ENCODE data around the gene GRIN2A. TPM values are rescaled to one million over a fixed set of nuclear protein-coding genes. Genes with fewer than 3 reads are reported as not detected.

Gene GRIN2A
- total RNA-seq, 1 experiment from 2014 or later = not detected

DNA sequence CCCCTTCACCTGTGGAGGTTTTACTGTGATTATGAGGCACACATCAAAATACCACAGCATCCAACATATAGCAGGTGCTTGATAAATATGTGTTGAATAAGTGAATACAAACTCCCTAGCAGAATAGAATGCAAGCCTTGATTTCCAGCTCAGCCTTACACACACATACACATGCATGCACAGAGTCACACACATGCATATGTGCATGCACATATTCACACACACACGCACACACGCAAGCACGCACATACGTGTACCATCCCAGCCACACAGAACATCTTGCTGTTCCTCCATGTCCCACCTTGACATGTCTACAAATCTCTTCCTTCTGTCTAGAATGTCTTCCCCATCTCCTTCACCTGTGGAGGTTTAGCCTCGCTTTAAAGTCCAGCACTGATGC lies 160.1 kb downstream of the GRIN2A start:
- ChIA-PET POLR2A (no interaction called here), CTCF (no interaction called here)
- no TSS peak for BruUV-seq (replicated peaks)
- H3K27ac Mint-ChIP-seq (ENCODE audit: low read depth, unreplicated experiment) = no peak overlapping the region
- DNase-seq (ENCODE audit: unreplicated experiment) = no peak
- intact Hi-C loops (cut with micrococcal nuclease) = no loop called here
- TF ChIP-seq CTCF (IDR thresholded peaks at IDR 0.05; ENCODE audit: unreplicated experiment) = no peak
- H3K36me3 Mint-ChIP-seq (ENCODE audit: insufficient read depth, unreplicated experiment) = no peaks in the 10 kb centered on the region
- H3K9me3 Mint-ChIP-seq (ENCODE audit: unreplicated experiment) = peaks cover 35% of the 10 kb centered on the region
- H3K27me3 Mint-ChIP-seq (ENCODE audit: insufficient read depth, unreplicated experiment) = no peaks in the 10 kb centered on the region
- no peaks in the 10 kb centered on the region for H3K4me1 Mint-ChIP-seq (ENCODE audit: insufficient read depth, unreplicated experiment)
- no peak overlapping the region for H3K4me3 Mint-ChIP-seq (ENCODE audit: unreplicated experiment)

DNA sequence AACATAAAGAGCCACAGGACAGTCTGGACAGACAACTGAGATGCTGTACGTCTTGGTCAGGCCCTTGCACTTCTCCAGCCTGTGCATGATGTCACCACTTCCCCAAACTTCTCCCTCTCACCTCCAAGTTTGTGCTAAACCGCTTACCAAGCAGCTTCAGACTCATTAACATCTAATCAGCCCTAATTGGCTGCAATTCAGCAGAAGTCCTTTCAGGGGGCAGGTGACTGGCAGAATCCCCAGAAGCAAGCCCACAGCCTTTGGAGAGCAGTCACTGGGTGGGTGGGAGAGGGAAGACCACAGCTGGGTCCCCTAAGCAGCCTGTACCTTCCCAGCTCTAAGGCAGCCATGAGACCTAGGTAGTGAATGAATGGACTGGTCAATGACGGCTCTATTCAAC lies 161.4 kb downstream of the GRIN2A start:
- intact Hi-C loops (cut with micrococcal nuclease) = no loop called here
- Mint-ChIP-seq H3K27me3 (ENCODE audit: insufficient read depth, unreplicated experiment) (no peaks in the 10 kb centered on the region), H3K4me3 (ENCODE audit: unreplicated experiment) (no peak overlapping the region), H3K27ac (ENCODE audit: low read depth, unreplicated experiment) (no peak overlapping the region), H3K9me3 (ENCODE audit: unreplicated experiment) (peaks cover 47% of the 10 kb centered on the region), H3K36me3 (ENCODE audit: insufficient read depth, unreplicated experiment) (no peaks in the 10 kb centered on the region), H3K4me1 (ENCODE audit: insufficient read depth, unreplicated experiment) (no peaks in the 10 kb centered on the region)
- ChIA-PET CTCF (interaction anchor here (0.7 kb wide), 1 partner anchor 74 kb away, joined by 4 read pairs; no protein-coding TSS in a partner anchor), POLR2A (no interaction called here)
- BruUV-seq (replicated peaks) = no TSS peak
- TF ChIP-seq CTCF (IDR thresholded peaks at IDR 0.05; ENCODE audit: unreplicated experiment) = no peak
- no peak for DNase-seq (ENCODE audit: unreplicated experiment)

- DNase-seq (ENCODE audit: unreplicated experiment) = no peak
- CTCF ChIA-PET = no interaction called here
- Mint-ChIP-seq H3K36me3 (ENCODE audit: insufficient read depth, unreplicated experiment) (no peaks in the 10 kb centered on the region), H3K27me3 (ENCODE audit: insufficient read depth, unreplicated experiment) (no peaks in the 10 kb centered on the region), H3K4me3 (ENCODE audit: unreplicated experiment) (no peak overlapping the region), H3K4me1 (ENCODE audit: insufficient read depth, unreplicated experiment) (no peaks in the 10 kb centered on the region), H3K9me3 (ENCODE audit: unreplicated experiment) (peaks cover 43% of the 10 kb centered on the region), H3K27ac (ENCODE audit: low read depth, unreplicated experiment) (no peak overlapping the region)
- intact Hi-C loops (cut with micrococcal nuclease) = no loop called here
- BruUV-seq (replicated peaks) = no TSS peak
- no peak for TF ChIP-seq CTCF (IDR thresholded peaks at IDR 0.05; ENCODE audit: unreplicated experiment)
- POLR2A ChIA-PET = no interaction called here
These were observed 165.5 kb downstream of the GRIN2A start for GRCh38 chr16:10016752-10017151.

GRCh38 chr16:10015397-10015796 lies 166.8 kb downstream of the GRIN2A start:
- no peak overlapping the region for H3K4me3 Mint-ChIP-seq (ENCODE audit: unreplicated experiment)
- CTCF ChIA-PET = no interaction called here

More at GRCh38 chr16:10015397-10015796, 166.8 kb downstream of the GRIN2A start:
- H3K9me3 Mint-ChIP-seq (ENCODE audit: unreplicated experiment) = peaks cover 36% of the 10 kb centered on the region
- POLR2A ChIA-PET = no interaction called here
- no peak for DNase-seq (ENCODE audit: unreplicated experiment)
- no peak for TF ChIP-seq CTCF (IDR thresholded peaks at IDR 0.05; ENCODE audit: unreplicated experiment)
- intact Hi-C loops (cut with micrococcal nuclease) = no loop called here
- no peaks in the 10 kb centered on the region for H3K27me3 Mint-ChIP-seq (ENCODE audit: insufficient read depth, unreplicated experiment)
- no peaks in the 10 kb centered on the region for H3K36me3 Mint-ChIP-seq (ENCODE audit: insufficient read depth, unreplicated experiment)
- no peaks in the 10 kb centered on the region for H3K4me1 Mint-ChIP-seq (ENCODE audit: insufficient read depth, unreplicated experiment)
- BruUV-seq (replicated peaks) = no TSS peak
- H3K27ac Mint-ChIP-seq (ENCODE audit: low read depth, unreplicated experiment) = no peak overlapping the region

Measured in MCF 10A (cell line).